Adrenal gland (tissue), 5 donors: ENCODE measurements around the gene ZNF394.

ENCODE experiments used
- POLR2A ChIP-seq, 2 donors: fragments of 450-650 bp; IDR thresholded peaks; one replicate each; pipeline ENCODE4 v1.6.1; 2017; ENCODE audit warnings: antibody characterized with exemption in 2 of 2, mild to moderate bottlenecking in 2 of 2, moderate library complexity in 1 of 2
- TF ChIP-seq, protein P1 (sequence below), 6 experiments: fragments of 450-650 bp in 4 of 6; fragments of 200-600 bp in 2 of 6; sonication (generic) in 1 of 6; IDR thresholded peaks; 1 replicate in 5 of 6; 2 replicates in 1 of 6; pipeline versions ENCODE4 v1.5.1 to v1.8.0; 2016 to 2021; ENCODE audit warnings: antibody characterized with exemption in 6 of 6, mild to moderate bottlenecking in 2 of 6, moderate library complexity in 1 of 6
- donor health status: DM: no; HTN: no; CAD: no.

DNA sequence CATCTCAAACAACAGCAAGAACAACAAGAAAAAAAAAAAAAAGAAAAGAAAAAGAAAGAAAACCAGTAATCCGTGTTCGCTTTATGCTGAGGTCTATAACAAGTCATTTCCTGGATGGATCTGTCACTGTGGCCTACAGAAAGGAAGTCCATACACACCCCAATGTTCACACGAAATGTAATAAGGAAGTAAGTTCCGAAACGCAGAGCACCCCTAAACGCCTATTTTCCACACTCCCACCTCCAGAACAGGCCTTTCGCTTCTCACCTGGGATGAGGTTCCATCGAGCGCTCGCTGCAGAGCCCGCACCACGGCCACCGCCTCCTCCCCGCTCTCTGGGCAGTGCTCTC lies 735 bp downstream of the ZNF394 start:
- TF ChIP-seq, protein P1, sequence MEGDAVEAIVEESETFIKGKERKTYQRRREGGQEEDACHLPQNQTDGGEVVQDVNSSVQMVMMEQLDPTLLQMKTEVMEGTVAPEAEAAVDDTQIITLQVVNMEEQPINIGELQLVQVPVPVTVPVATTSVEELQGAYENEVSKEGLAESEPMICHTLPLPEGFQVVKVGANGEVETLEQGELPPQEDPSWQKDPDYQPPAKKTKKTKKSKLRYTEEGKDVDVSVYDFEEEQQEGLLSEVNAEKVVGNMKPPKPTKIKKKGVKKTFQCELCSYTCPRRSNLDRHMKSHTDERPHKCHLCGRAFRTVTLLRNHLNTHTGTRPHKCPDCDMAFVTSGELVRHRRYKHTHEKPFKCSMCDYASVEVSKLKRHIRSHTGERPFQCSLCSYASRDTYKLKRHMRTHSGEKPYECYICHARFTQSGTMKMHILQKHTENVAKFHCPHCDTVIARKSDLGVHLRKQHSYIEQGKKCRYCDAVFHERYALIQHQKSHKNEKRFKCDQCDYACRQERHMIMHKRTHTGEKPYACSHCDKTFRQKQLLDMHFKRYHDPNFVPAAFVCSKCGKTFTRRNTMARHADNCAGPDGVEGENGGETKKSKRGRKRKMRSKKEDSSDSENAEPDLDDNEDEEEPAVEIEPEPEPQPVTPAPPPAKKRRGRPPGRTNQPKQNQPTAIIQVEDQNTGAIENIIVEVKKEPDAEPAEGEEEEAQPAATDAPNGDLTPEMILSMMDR (IDR thresholded peaks at IDR 0.05): no peak
- TF ChIP-seq POLR2A (IDR thresholded peaks at IDR 0.05): no peak
